SK-N-SH treated with all-trans-retinoic acid at 6 μM for 48 hours (cell line): ENCODE data around the gene OPRL1.

Source experiments
- ATAC-seq: fragments of 200-7000 bp; cut with Tn5 transposase; 3 replicates; pipeline ENCODE4 v1.9.1; 2020; ENCODE audit warnings: mild to moderate bottlenecking, moderate library complexity
- ARNTL ChIP-seq: fragments of 450-650 bp; formaldehyde crosslinking; IDR thresholded peaks from 2 replicates; pipeline ENCODE4 v1.5.0; 2020; ENCODE audit warnings: low read depth, mild to moderate bottlenecking, moderate library complexity, borderline replicate concordance
- BACH2 ChIP-seq: fragments of 250-450 bp; sonication (Bioruptor Pico); IDR thresholded peaks from 2 replicates; pipeline ENCODE4 v1.9.0; 2021; ENCODE audit warnings: mild to moderate bottlenecking, borderline replicate concordance
- ESRRG ChIP-seq: fragments of 250-450 bp; sonication (Bioruptor Pico); IDR thresholded peaks from 2 replicates; pipeline ENCODE4 v1.6.1; 2021; ENCODE audit warnings: mild to moderate bottlenecking
- GLIS3 ChIP-seq: fragments of 250-450 bp; sonication (Bioruptor Pico); IDR thresholded peaks from 2 replicates; pipeline ENCODE4 v1.5.0; 2020; ENCODE audit warnings: mild to moderate bottlenecking, moderate library complexity
- PPARA ChIP-seq: fragments of 250-450 bp; sonication (Bioruptor Pico); IDR thresholded peaks from 2 replicates; pipeline ENCODE4 v1.5.0; 2020; ENCODE audit warnings: mild to moderate bottlenecking, borderline replicate concordance
- RARB ChIP-seq: fragments of 250-450 bp; sonication (Bioruptor Pico); IDR thresholded peaks from 2 replicates; pipeline ENCODE4 v1.8.0; 2021; ENCODE audit warnings: mild to moderate bottlenecking, moderate library complexity
- SNAI2 ChIP-seq: fragments of 250-450 bp; sonication (Bioruptor Pico); IDR thresholded peaks from 2 replicates; pipeline ENCODE4 v1.5.0; 2020; ENCODE audit warnings: mild to moderate bottlenecking, moderate library complexity
- TOX ChIP-seq: fragments of 250-450 bp; sonication (Bioruptor Pico); IDR thresholded peaks from 2 replicates; pipeline ENCODE4 v1.8.0; 2021; ENCODE audit warnings: mild to moderate bottlenecking, moderate library complexity, borderline replicate concordance
- ZC3H10 ChIP-seq: fragments of 250-450 bp; sonication (Bioruptor Pico); IDR thresholded peaks from 2 replicates; pipeline ENCODE4 v1.5.1; 2021; ENCODE audit warnings: mild to moderate bottlenecking, moderate library complexity
- ZFP3 ChIP-seq: fragments of 250-450 bp; sonication (Bioruptor Pico); IDR thresholded peaks from 2 replicates; pipeline ENCODE4 v1.5.0; 2020; ENCODE audit warnings: mild to moderate bottlenecking, moderate library complexity
- ZNF565 ChIP-seq: fragments of 450-650 bp; formaldehyde crosslinking; conservative IDR thresholded peaks from 2 replicates; pipeline ENCODE4 v1.5.0; 2020; ENCODE audit warnings: low read depth, mild to moderate bottlenecking, moderate library complexity
- ZNF70 ChIP-seq: fragments of 450-650 bp; formaldehyde crosslinking; IDR thresholded peaks from 2 replicates; pipeline ENCODE4 v1.5.0; 2020; ENCODE audit warnings: mild to moderate bottlenecking, moderate library complexity
- ZNF8 ChIP-seq: fragments of 450-650 bp; formaldehyde crosslinking; IDR thresholded peaks from 2 replicates; pipeline ENCODE4 v1.5.0; 2020; ENCODE audit warnings: mild to moderate bottlenecking, moderate library complexity
- TF ChIP-seq, protein P1 (sequence below): fragments of 250-450 bp; sonication (Bioruptor Pico); IDR thresholded peaks from 2 replicates; pipeline ENCODE4 v1.8.0; 2021; ENCODE audit warnings: low read depth, mild to moderate bottlenecking, moderate library complexity, borderline replicate concordance
- TF ChIP-seq, protein P2 (sequence below): fragments of 250-450 bp; sonication (Bioruptor Pico); IDR thresholded peaks from 2 replicates; pipeline ENCODE4 v1.5.1; 2021; ENCODE audit warnings: mild to moderate bottlenecking, moderate library complexity
- TF ChIP-seq, protein P3 (sequence below): fragments of 250-450 bp; sonication (Bioruptor Pico); IDR thresholded peaks from 2 replicates; pipeline ENCODE4 v1.5.1; 2020; ENCODE audit warnings: low read depth, mild to moderate bottlenecking, moderate library complexity
- TF ChIP-seq, protein P4 (sequence below): fragments of 250-450 bp; sonication (Bioruptor Pico); IDR thresholded peaks from 2 replicates; pipeline ENCODE4 v1.8.0; 2020; ENCODE audit warnings: mild to moderate bottlenecking, moderate library complexity, borderline replicate concordance
- TF ChIP-seq, protein P5 (sequence below): fragments of 250-450 bp; sonication (Bioruptor Pico); IDR thresholded peaks from 2 replicates; pipeline ENCODE4 v1.5.0; 2020; ENCODE audit warnings: mild to moderate bottlenecking, moderate library complexity

Gene OPRL1

DNA sequence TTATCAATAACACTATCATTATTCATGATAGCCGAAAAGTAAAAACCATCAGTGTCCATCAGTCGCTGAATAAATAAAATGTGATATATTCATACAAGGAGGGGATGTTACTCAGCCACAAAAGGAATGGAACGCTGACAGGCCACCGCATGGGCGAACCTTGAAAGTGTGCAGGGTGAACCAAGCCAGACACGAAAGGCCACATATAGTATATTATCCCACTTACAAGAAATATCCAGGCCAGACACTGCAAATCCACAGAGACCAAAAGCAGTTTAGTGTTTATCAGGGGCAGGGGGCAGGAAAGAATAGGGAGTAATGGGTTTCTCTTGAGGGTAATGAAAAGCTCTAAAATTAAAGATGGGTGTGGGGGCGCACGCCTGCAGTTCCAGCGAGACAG lies 36.1 kb upstream of the OPRL1 start:
- no peak for ATAC-seq
- TF ChIP-seq ZNF70 (CRISPR knock-in tag) (no peak), TOX (no peak), SNAI2 (CRISPR knock-in tag) (no peak), BACH2 (CRISPR knock-in tag) (no peak), ZNF8 (CRISPR knock-in tag) (no peak), RARB (CRISPR knock-in tag) (no peak), ZC3H10 (no peak), ESRRG (CRISPR knock-in tag) (no peak)
- TF ChIP-seq, protein P1, sequence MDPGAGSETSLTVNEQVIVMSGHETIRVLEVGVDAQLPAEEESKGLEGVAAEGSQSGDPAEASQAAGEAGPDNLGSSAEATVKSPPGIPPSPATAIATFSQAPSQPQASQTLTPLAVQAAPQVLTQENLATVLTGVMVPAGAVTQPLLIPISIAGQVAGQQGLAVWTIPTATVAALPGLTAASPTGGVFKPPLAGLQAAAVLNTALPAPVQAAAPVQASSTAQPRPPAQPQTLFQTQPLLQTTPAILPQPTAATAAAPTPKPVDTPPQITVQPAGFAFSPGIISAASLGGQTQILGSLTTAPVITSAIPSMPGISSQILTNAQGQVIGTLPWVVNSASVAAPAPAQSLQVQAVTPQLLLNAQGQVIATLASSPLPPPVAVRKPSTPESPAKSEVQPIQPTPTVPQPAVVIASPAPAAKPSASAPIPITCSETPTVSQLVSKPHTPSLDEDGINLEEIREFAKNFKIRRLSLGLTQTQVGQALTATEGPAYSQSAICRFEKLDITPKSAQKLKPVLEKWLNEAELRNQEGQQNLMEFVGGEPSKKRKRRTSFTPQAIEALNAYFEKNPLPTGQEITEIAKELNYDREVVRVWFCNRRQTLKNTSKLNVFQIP = no peak
- TF ChIP-seq, protein P2, sequence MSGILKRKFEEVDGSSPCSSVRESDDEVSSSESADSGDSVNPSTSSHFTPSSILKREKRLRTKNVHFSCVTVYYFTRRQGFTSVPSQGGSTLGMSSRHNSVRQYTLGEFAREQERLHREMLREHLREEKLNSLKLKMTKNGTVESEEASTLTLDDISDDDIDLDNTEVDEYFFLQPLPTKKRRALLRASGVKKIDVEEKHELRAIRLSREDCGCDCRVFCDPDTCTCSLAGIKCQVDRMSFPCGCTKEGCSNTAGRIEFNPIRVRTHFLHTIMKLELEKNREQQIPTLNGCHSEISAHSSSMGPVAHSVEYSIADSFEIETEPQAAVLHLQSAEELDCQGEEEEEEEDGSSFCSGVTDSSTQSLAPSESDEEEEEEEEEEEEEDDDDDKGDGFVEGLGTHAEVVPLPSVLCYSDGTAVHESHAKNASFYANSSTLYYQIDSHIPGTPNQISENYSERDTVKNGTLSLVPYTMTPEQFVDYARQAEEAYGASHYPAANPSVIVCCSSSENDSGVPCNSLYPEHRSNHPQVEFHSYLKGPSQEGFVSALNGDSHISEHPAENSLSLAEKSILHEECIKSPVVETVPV (CRISPR knock-in tag) = no peak
- TF ChIP-seq, protein P3, sequence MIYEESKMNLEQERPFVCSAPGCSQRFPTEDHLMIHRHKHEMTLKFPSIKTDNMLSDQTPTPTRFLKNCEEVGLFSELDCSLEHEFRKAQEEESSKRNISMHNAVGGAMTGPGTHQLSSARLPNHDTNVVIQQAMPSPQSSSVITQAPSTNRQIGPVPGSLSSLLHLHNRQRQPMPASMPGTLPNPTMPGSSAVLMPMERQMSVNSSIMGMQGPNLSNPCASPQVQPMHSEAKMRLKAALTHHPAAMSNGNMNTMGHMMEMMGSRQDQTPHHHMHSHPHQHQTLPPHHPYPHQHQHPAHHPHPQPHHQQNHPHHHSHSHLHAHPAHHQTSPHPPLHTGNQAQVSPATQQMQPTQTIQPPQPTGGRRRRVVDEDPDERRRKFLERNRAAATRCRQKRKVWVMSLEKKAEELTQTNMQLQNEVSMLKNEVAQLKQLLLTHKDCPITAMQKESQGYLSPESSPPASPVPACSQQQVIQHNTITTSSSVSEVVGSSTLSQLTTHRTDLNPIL (CRISPR knock-in tag) = no peak
- TF ChIP-seq, protein P4, sequence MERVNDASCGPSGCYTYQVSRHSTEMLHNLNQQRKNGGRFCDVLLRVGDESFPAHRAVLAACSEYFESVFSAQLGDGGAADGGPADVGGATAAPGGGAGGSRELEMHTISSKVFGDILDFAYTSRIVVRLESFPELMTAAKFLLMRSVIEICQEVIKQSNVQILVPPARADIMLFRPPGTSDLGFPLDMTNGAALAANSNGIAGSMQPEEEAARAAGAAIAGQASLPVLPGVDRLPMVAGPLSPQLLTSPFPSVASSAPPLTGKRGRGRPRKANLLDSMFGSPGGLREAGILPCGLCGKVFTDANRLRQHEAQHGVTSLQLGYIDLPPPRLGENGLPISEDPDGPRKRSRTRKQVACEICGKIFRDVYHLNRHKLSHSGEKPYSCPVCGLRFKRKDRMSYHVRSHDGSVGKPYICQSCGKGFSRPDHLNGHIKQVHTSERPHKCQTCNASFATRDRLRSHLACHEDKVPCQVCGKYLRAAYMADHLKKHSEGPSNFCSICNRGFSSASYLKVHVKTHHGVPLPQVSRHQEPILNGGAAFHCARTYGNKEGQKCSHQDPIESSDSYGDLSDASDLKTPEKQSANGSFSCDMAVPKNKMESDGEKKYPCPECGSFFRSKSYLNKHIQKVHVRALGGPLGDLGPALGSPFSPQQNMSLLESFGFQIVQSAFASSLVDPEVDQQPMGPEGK (CRISPR knock-in tag) = no peak

DNA sequence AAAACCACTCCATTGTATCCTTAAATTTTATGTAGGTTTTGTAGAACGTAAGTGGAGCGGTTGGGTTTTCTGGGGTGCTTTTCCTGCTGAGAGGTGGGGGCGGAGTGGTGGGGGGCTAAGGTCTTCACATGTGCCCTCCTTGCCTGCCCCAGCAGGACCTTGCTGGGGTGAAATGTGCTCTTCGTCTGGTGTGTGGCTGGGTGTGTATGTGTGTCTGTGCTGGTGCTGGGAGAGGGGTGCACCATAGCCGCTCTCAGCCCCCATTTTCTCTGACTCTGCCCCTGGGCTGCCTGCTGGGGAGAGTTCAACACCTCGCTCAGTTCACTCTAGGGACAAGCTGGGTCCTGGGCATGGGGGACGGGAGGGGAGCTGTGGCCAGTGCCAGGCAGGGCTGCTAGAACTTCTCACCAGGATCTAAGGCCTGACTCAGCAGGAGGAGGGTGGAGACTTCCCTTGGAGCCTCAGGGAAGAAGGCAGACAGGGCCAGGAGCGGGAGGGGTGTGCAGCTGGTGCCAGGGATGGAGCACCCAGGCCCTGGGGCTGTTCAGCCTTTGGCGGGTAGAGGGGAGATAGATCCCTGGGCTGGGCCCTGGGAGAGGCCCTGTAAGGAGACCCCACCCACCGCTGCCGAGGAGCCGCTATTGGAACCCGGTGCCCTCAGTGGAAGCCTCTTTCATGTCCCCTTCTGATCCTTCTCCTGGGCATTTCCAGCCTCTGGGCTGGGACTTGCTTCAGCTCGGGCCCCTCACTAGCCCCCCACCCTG lies 35.2 kb upstream of the OPRL1 start:
- ATAC-seq = peak; percentile 79
- TF ChIP-seq PPARA (CRISPR knock-in tag) (no peak), ZFP3 (CRISPR knock-in tag) (no peak), BACH2 (CRISPR knock-in tag) (no peak), ZC3H10 (no peak), ESRRG (CRISPR knock-in tag) (no peak), ZNF8 (CRISPR knock-in tag) (no peak), GLIS3 (no peak), ARNTL (CRISPR knock-in tag) (no peak), RARB (CRISPR knock-in tag) (no peak), ZNF565 (CRISPR knock-in tag) (no peak), ZNF70 (CRISPR knock-in tag) (no peak)
- TF ChIP-seq, protein P4 (CRISPR knock-in tag) = no peak
- TF ChIP-seq, protein P5, sequence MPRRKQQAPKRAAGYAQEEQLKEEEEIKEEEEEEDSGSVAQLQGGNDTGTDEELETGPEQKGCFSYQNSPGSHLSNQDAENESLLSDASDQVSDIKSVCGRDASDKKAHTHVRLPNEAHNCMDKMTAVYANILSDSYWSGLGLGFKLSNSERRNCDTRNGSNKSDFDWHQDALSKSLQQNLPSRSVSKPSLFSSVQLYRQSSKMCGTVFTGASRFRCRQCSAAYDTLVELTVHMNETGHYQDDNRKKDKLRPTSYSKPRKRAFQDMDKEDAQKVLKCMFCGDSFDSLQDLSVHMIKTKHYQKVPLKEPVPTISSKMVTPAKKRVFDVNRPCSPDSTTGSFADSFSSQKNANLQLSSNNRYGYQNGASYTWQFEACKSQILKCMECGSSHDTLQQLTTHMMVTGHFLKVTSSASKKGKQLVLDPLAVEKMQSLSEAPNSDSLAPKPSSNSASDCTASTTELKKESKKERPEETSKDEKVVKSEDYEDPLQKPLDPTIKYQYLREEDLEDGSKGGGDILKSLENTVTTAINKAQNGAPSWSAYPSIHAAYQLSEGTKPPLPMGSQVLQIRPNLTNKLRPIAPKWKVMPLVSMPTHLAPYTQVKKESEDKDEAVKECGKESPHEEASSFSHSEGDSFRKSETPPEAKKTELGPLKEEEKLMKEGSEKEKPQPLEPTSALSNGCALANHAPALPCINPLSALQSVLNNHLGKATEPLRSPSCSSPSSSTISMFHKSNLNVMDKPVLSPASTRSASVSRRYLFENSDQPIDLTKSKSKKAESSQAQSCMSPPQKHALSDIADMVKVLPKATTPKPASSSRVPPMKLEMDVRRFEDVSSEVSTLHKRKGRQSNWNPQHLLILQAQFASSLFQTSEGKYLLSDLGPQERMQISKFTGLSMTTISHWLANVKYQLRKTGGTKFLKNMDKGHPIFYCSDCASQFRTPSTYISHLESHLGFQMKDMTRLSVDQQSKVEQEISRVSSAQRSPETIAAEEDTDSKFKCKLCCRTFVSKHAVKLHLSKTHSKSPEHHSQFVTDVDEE (CRISPR knock-in tag) = no peak
- TF ChIP-seq, protein P3 (CRISPR knock-in tag) = no peak
- TF ChIP-seq, protein P1 = no peak
- TF ChIP-seq, all 23 proteins: peak for 0
